Measurements from ENCODE around the gene GPR137.

GRCh38 chr11:64298966-64299846 lies 13.6 kb downstream of the GPR137 start:
- TF ChIP-seq CTCF (conservative IDR thresholded peaks at IDR 0.05; ENCODE audit: low read depth, low read length) (no peak), EZH2 (IDR thresholded peaks at IDR 0.05; ENCODE audit: low read length, unreplicated experiment) (no peak)

All from PC-3 (cell line).